HL-60/S4 (cell line): ENCODE measurements around the gene POLN.

Source experiments
- in situ Hi-C: fragments of 300-500 bp; cut with MboI; formaldehyde crosslinking; loops from 2 replicates; pipeline ENCODE4 v1.14.3; 2022; ENCODE audit warnings: low sequenced_read_pairs

POLN gene

DNA sequence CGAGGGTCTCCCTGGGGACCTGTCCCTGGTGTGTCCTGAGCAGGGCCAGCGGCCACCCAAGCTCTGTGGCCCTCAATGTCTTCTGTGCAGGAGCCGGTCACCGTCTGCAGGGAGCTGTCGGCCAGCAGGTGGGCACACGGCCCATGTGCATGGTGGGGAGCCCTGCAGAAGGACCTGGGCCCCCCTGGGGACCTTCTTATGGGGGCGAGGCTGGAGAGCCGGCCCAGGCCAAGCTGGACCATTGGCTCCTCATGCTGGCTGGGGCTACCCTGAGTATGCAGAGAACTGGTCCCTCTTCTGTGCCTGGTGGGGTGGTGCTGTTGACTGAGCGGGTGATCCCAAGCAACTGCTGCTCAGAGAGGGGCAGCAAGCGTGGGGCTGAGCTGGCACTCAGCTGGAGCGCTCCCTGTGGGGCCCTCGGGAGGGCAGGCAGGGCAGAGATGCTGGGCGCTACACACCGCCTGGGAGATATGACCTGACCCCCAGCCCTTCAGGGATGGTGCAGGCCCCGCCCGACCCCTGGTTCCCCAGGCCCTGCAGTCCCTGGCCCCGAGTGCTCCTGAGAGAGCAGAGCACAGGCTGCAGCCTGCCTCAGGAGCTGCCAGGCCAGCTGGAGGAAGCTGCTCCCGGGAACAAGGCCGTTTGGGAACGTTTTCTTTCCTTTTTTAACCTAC lies 168.0 kb downstream of the POLN start:
- in situ Hi-C loops: no loop called here

DNA sequence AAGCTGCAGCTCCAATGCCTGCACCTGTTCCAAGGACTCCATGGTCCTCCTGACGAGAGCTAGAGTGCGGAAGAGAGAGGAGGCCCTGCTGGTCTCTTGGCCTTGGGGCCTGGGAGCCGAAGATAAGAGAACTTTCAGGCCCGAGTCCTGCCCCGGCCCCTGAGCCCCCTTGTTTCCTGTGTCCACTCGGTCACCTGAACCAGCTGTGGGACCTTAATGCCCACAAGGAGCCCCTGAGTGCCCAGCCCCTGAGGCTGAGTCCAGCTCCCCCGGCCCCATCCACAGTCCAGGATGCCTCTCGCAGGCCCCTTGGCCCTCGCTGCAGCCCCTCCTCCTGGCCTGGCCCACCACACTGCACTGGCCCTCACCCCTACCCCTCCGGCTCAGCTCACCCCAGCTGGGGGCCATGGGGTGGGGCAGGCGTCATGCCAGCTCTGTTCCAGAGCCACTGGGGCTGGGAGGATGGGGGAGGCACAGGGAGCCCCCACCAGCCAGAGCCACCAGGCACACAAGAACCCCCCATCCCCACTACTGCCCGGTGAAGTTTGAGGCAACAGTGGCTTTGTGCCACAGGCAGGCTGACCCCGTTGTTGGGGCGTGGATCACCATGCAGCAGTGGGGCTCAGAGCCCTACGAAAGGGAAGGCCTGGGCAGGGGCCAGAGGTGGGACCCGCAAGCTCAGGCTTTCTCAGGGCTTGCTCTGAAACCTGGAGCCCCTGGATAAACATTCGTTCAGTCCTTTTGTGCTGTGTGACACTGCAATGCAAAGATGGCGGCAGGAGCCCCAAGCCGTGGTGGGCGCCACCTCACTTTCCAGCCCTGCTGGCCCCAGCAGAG lies 168.7 kb downstream of the POLN start:
- in situ Hi-C loops: no loop called here

DNA sequence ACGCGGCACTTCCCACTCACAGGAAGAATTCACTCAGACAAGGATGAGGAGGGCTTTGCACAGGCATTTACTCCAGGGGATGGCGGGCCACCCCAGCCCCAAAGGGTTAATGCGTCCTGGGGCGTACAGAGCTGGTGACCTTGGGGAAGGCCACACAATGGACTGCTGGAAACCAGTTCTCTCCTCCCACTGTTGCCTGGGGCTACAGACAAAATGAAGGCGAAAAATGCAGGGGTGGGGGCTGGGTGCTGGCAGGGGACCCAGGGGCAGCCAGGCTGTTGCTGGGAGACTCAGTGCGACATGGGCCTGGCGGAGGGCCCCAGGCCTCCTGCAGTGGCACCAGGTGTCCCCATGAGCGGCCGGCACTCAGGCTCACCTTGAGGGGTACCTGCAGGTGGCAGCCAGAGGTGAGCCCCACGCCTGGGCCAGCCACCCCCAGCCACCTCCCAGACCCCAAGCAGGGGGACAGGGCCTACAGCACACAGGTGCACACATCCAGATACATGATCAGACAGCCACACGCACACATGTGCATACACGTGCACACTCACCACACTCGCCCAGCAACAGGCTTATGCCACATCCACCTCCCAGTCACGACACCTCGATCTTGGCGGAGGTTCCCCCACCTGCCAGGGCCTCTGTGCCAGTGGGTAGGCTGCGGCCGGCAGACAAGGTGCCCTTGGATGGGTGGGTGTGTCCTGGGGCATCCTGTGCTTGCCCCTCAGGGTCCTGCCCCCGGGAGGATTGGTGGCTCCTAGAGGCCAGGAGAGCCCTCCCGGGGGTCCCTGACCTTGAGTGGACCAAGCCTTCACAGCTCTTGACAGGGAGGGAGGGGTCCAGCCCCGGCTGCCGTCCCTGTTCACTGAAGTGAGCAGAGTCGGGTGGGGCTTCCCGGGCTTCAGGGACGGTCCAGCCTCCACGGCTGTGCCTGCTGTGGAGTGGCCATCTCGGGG lies 169.7 kb downstream of the POLN start:
- in situ Hi-C loops: no loop called here

DNA sequence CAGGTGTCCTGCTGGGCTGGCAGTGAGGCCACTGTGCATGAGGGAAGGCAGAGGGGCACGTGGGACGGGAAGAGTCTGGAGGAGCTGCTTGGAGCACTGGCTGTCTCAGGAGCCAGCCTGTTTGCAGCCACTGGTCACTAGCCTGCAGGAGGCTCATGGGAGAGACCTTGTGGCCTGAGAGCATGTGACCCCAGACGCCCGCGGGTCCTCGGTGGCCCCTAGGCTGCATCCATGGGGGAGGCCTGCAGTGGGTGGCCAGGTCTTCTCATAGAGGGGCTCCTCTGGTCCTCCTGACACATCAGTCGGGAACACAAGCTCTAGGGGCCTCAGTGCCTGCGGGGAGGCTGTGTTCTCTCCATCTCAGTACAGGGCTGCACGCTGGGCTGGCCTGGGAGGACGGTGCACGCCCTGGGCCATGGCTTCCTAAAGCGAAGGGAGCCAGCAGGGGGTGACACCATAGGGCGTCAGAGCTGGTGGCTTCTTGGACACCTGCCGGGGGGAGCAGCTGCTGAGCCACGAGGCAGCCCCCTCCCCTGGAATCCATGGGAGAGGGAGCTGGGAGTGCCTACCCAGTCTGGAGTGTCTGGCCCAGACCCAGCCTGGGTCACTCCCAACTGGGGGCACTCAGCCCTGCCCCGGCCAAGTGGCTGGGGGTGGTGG lies 170.5 kb downstream of the POLN start:
- in situ Hi-C loops: no loop called here

DNA sequence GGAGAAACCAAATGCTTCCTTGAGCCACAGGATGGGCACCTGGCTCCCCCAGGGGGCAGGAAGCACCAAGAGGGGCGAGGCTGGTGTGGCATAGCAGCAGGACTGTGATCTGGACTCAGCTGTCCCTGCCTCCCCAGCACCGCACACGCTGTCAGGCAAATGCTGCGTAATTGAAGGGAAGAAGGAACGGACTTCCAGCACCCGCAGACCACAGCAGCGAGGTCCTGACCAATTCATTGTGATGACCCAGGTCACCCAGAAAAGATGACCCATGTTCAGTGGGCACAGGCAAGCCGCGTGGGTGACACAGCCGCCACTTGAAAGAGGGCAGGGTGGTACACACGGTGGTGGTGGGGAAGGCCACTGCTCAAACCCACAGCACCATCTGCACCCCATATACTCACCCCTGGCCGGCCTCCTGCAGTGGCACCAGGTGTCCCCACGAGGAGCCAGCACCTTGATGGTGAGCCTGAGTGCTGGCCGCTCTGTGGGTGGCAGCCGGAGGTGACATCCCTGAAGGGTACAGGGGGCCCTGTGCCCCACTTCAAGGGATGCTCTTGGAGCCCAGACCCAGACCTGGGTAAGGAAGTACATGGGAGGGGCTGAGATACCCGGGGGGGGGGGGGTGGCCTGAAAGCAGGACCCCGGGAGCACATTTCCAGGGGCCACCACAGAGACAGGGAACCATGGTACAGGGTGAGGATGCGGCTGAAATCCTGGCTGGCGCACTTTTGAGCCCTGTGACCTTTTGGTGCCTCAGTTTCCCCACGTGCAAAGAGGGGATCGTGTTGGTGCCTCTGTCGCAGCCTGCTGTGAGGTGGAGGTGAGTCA lies 171.3 kb downstream of the POLN start:
- in situ Hi-C loops: no loop called here

GRCh38 chr4:2069986-2070385 lies 171.9 kb downstream of the POLN start:
- in situ Hi-C loops: no loop called here

GRCh38 chr4:2069161-2069971 lies 172.6 kb downstream of the POLN start:
- in situ Hi-C loops: no loop called here

GRCh38 chr4:2068566-2068965 lies 173.4 kb downstream of the POLN start:
- in situ Hi-C loops: no loop called here

DNA sequence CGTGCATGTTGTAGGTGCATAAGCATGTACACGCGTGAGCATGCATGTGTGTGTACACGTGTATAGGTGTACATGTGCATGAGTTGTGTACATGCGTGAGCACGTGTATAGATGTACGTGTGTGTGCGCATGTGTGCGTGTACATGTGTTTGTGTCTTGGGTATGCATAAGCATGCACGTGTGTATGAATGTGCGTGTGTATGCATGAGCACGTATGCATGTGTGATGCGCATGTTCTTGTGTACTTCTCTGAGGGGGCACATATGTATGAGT lies 173.8 kb downstream of the POLN start:
- in situ Hi-C loops: no loop called here

DNA sequence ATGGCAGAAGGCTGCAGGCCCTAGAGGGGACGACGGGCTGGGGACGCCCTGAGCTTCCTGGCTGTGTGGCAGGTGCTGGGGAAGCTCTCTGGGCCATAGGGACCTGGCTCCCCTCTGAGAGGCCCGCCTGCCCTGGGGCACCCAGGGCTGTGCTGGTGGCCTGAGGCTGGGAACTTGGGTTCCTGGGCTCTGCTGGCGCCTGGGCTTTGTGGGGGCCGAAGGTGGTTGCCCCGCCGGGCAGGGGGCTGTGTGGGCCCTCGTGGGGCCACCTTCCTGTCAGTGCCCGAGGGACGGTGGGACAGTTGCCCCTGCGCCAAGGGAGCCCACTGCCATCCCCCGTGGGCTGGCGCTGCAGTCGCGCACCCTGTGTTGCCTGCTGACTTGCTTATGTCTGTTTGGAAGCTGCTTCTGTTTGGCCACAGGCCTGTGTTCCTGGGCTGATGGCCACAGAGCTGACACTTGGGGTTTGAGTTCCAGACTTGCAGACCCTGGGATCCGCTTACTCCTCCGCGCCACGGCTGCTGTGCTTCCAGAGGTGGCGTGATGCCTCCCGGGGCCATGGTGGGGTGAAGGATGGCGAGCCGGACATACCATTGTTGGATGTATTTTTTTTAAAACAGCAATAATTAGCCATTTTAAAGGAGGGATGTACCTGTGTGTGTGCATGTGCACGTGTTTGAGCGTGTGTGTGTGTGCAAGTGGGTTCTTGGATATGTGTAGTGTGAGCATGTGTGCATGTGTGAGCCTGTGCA lies 174.3 kb downstream of the POLN start:
- in situ Hi-C loops: no loop called here

DNA sequence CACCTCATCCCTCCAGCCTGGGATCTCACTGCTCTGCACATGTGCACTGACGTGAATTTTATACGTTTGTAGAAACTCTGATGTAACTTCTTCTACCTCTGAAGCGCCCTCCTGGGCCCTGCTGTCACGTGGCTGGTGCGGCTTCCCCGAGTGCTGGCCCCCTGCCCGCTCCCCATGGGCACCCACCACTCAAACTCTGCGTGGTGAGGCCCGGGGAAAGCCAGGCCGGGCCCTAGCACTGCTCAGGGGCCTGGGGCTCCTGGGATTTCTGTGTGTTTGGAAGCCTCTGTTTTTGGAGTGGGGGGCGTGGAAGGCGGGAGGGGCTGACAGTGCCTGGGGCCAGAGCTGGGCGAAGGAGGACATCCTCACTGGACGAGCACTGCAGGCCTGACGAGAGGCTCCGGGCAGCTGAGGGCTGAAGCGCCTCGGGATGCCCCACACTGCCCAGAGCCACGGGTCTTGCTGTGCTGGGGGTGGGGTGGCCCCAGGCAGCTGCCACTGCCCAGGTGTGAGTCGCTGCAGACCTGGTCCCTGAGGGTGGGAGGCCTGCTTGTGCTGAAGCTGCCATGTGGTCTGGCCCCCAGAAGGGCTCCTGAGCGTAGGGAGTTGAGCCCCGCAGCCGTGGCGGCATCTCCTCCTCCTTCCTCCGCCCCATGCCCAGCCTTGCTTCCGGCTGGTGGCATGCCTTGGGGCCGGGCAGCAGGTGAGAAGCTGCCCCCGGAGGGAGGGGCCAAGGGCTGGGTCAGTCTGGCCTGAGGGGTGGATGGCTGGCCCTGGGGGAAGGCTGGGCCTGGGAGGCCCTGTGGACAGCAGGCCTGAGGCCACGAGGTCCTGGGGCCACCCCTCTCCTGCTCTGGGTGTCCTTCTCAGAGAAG lies 175.1 kb downstream of the POLN start:
- in situ Hi-C loops: no loop called here

- in situ Hi-C loops: no loop called here
Observed at GRCh38 chr4:2066011-2066551, 175.8 kb downstream of the POLN start.

DNA sequence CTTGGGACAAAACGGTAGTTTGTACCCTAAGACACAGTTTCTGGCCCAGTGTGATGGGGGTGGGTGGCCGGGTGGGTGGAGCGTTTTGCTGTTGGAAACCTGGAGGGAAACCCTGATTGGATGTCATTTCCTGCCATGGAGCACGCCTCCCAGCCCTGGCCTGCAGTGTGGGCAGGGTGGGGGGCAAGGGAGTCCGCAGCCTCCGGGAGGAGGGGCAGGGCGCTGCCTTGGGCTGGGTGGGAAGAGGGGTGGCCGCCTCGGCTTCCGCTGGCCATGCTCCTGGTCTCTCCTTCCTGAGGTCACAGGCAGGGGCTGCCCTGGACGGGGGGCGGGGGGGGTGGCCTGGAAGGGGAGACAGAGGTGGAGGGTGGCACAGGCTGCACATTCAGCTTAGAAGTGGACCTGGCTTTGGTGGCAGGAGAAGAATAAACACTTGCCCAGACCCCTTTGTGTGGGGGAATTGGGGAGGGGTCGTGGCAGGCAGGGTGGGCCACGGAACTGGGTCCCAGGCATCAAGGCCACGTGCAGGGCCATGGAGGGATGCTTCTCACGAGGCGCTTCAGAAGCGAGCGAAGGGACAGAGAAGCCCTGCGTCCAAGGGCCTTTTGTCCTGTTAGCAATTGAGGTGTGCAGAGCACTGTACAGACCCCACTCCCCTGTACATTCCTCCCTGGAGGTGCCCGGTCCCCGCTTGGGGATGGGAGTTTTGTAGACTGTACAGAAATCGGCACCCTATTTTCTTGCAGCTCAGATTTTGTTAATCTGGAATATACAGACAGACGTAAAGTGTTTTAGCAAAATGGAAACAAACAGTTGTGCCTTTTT lies 176.6 kb downstream of the POLN start:
- in situ Hi-C loops: no loop called here

DNA sequence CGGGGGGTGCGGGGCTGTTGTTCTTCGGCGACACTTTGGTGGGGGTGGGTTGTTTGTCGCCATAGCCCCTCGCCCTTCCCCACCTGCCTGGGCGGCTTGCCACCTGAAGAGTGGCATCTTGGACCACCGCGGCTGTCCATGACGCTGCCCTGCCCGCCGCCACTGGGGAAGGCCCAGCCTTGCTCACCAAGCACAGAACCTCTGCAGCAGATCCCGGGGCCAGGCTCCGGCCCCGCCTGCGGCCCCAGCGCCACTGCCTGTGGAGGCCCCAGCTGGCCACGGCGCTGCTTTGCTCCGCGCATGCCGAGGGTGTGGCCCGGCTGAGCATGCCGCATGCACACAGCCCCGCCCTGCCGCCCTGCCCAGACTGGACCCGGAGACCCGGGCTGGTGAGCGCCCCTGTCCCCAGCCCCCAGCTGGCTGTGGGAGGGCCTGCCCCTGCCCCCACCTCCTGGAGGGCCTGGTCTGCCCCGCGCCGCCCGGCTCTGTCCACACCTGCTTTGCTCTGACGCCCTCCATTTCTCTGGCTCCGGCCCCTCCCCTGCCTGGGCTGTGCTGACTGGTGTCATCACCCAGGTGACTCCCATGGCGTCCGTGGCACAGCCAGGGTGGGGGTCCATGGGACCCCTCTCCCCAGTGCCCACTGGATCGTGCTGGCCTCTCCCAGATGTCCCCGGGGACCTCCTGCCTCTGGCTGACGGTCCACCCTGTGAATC lies 177.5 kb downstream of the POLN start:
- in situ Hi-C loops: no loop called here

DNA sequence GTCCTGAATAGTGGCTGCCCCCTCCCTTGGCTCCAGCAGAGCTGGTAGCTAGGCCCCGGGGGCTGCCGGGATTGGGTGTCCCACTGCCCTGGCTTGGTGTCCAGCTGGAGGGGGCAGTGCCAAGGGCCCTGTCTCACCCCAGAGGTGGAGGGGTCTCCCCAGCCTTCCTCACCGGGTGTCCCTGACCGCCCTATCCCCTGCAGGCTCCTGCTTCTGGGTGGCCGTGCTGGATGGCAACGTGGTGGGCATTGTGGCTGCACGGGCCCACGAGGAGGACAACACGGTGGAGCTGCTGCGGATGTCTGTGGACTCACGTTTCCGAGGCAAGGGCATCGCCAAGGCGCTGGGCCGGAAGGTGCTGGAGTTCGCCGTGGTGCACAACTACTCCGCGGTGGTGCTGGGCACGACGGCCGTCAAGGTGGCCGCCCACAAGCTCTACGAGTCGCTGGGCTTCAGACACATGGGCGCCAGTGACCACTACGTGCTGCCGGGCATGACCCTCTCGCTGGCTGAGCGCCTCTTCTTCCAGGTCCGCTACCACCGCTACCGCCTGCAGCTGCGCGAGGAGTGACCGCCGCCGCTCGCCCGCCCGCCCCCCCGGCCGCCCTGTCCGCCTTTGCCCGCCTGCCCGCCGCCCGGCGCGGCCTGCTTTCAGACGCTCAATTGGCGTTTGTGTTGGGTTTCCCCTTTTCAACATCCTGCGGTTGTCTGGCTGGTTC lies 178.2 kb downstream of the POLN start:
- in situ Hi-C loops: no loop called here
